HG02642 (cell line): Measurements from ENCODE around the gene TRPV6.

ENCODE experiments used
- ATAC-seq: cut with Tn5 transposase; IDR thresholded peaks from one replicate; pipeline ENCODE4 v1.9.1; 2021; ENCODE audit warnings: mild to moderate bottlenecking; ENCODE audit not compliant: unreplicated experiment, poor library complexity

TRPV6 gene

DNA sequence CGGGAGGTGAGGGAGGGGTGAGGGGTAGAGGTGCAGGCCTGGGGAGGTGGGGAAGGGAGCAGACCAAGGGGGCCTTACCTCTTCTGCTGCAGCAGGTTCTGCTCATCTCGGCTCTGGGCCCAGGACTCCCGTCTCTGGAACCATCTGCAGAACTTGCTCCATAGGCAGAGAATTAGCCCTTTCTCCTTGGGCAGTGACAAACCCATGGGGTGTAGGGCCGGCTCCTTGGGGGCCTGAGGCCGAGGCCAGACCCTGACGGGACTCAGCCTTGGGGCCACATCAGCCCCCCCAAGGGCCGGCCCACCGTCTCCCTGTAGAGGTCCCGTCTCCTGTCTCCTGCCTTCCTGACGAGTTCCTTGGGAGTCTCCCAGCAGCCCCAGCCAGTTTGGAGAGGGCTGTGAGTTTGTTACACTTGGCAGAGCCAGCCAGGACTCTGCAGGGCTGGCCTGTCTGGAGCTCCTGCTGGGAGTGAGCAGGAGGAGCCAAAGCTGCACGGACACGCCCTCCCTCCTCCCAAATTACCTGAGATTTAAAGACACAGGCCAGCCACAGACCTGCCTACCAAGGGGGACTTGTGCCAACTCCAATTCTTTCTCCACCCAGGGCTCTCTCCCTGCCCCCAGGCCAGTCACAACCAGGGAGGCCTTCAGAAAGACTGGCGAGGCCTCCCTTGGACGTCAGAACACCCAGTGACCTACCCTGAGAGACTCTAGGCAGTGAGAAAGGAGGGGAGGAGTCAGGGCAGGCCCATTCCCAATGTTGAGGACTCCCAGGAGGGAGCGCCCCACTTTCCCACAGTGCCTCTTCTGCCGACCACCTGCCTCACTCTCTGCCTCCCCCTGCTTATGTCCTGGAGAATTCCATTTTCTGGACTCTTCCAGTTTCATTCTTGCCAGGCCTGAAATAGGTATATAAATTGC lies at the start of gene TRPV6:
TSS of gene TRPV6 (minus strand) at position 435 of the 920 bp plus-strand sequence.
- no peak for ATAC-seq

- ATAC-seq = no peak
These were observed 48.5 kb upstream of the TRPV6 start for GRCh38 chr7:142934056-142934455.

GRCh38 chr7:142933624-142934023 lies 48.1 kb upstream of the TRPV6 start, which contains the start of gene TRPV5:
Gene TRPV5, minus strand, starts transcription at chr7:142933746. Its CDS starts 287 bp downstream, at chr7:142933459.
- ATAC-seq = no peak

GRCh38 chr7:142933092-142933475 lies 47.5 kb upstream of the TRPV6 start:
- no peak for ATAC-seq

DNA sequence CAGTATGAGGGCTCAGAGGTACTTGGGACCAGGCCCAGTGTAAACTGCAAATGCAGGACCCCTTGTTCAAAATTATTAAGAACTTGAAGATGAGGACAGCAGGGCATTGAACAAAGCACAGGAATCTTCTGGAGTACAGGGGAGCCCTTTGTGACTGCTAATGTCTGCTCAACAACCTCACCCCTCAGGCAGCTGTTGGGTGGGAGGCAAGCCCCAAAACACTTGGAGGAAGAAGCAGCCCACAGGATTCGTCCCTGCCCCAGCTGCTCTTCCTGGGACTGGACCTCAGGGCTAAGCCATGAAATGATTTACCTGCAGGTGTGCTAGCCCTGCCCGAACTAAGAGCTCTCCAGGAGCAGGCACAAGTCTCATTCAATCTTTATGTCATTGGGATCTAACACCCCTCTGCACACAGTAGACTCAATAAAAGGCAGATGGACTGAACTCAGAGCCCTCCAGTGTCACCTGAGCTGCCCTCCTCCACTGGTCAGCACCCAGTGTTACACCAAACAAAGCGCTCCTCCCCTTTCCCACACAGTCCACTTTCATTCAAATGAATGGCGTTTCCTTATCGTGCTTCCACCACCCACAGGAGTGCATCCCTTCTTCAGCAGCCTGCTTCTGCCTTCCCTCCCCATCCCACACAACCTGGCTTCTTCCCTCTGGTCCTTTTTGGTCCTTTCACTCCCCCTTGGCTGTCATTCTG lies 47.0 kb upstream of the TRPV6 start:
- ATAC-seq = no peak

DNA sequence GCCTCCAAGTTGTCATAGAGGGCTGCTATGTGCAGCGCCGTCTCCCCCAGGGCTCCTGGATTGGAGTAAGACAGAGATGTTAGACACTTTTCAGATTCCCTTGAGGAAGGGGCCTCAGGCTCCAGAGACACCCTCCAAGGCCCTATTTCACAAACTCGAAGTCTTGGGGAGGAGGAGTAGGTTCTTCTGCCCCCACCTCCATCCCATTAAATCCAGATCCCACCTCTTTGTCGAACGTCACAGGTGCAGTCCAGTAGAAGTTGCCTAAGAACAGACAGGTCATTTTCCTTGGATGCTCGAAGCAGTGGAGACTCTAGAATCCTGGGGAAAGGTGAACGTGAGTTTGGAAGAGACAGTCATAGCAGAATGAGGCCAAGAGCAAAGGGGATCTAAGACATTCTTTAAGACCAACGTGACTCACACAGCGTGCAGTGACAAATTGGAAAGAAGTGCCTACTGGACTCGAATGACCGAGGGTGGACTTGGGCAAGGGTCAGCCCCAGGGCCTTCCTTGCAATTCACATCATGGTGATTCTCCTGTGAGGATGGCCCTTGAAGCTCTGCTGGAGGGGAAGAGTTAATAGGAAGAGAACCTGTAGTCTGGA lies 44.7 kb upstream of the TRPV6 start:
- ATAC-seq = no peak

GRCh38 chr7:142927949-142928348 lies 42.4 kb upstream of the TRPV6 start:
- ATAC-seq = no peak

DNA sequence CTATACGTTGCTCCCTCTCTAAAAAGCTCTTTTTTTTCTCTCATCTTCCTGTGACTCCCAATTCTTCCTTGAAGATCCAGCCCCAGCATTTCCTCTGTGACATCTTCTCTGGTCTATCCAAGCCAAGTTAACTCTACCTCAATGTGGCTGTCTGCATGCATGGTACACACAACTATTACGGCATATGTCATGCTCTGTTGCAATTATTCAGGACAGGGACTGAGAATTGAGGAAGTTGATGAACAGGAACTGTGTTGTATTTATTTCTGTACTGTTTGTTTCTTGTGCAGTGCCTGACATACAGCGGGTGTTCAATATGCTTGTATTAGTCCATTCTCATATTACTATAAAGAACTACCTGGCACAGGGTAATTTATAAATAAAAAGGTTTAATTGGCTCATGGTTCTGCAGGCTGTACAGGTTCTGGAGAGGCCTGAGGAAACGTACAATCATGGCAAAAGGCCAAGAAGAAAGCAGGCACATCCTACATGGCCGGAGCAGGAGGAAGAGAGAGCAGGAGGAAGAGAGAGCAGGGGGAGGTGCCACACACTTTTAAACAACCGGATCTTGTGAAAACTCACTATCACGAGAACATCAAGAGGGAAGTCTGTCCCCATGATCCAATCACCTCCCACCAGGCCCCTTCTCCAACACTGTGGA lies 41.7 kb upstream of the TRPV6 start:
- ATAC-seq = no peak

DNA sequence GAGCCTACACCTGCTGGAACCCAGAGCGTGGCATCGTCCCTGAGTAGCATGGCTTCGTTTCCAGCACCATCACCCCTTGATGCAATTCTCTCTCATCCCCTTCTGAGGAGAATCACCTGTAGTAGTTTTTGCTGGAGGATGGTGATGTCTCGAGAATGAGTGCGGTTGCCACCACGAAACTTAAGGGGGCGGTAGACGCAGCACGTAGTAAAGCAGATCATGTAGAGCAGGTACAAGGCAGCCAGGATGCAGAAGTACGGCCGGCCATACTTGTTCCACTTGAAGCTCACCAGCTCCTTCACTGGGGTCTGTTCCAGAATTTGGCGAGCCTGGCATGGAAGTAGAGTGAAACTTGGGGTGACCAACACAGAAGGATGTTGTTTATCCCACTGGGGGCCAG lies 39.9 kb upstream of the TRPV6 start:
- no peak for ATAC-seq

GRCh38 chr7:142923391-142923790 lies 37.8 kb upstream of the TRPV6 start:
- no peak for ATAC-seq

DNA sequence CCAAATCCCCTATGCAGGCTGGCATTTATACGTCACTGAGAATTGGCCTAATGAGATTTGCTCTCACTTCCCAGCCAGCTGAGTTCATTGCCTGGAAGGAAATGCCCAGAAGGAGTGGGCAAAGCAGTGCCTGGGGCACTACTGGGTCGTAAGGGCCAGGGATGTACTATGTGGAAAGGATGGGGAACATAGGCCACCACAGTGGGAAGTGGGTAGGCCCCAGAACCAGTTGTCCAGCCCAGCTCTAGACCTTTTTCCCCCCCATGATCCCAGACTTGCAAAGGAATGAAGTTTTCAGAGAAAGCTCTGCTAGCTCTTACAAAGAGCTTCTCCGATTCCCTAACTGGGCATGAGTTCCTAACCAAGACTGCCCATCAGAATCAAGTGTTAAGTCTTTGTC lies 34.1 kb upstream of the TRPV6 start:
- no peak for ATAC-seq

DNA sequence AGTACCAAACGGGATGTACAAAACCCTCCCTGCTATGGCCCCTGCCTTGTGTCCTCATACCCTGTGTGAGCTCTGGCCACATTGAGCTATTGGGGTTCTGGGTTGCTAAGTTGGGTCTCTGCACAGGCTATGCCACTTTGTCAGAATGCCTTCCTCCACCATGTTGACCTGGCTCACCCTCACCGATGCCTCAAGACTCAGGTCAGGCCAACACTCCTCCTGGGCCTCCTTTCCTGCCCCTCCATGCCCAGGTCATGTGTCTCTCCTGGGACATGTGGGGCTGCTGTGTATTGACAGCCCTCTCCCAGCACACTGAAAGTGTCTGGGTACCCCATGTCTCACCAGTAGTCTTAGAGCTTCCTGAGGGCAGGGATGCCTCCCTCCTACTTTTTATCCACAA lies 33.4 kb upstream of the TRPV6 start:
- ATAC-seq = no peak

DNA sequence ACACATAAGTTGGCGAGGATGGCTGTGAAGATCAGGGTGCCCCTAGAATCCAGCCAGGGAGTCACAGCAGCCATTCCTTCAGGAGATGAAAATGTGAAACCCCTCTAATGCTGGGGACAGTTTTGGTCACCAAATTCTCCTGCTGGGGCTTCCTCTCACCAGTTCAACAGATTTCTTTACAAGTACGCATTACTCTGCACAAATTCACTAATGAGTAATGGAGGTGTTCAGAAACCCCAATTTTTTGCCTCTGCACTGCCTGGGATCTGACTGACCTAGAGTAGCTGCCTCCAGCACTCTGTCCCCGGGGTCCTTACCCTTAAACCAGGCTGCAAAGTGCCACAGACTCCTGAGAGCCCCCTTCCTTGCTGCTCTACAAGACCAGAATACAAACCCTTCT lies 31.9 kb upstream of the TRPV6 start:
- ATAC-seq = no peak

- ATAC-seq = no peak
These were observed 31.0 kb upstream of the TRPV6 start for GRCh38 chr7:142916508-142916907.

DNA sequence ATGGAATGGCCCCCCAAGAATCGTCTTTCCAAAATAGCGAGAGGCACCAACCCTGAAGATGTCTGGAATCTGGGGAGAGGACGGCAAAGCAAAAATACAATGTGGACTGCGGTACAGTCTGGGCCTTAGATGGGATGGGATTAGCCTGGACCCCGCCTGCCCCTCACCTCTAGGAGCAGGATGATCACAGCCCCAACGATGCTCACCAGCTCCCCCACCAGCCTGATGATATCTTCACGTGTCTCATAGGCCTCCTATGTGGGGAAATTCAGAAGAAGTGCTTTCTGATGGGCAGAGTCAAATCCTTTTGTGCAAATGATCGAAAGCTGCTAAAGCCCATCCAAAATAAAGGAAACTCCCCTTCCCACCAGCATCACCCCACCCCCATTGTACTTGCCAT lies 29.8 kb upstream of the TRPV6 start:
- ATAC-seq = no peak

DNA sequence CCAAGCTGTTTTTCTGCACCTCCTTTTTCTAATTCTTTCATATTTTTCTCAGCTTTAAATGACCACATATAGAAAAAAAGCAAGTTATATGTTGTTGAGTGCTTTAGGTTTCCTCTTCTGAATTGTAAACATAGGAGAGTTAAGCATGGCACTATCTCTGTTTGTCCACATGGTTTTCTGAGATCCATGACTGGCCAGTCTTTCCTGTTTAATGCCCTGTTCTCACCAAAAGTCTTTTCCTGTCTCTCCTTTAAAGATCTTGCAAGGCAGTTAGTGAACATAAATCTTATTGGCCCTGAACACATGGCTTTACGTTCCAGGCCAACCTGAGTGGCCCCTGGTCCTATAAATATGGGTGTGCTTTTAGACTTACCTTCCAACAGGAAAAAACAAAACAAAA lies 28.6 kb upstream of the TRPV6 start:
- no peak for ATAC-seq

DNA sequence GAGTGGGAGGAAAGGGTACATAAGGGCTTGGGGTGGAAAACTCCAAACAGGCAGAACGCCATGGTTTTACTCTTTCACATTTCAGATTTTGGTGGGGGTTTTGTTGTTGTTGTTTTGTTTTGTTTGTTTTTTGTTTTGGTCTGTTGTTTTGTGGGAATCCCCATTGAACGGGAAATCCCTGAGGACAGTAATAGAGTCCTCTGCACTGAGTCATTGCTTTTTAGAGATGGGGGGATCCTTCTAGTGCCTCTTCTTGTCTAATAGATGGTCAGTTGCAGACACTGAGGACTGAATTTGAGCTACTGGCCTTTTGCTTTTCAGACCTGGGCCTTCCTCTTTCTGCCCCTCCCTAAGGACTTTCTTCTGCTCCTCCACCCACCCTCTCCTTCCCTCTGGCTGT lies 28.0 kb upstream of the TRPV6 start:
- no peak for ATAC-seq

- ATAC-seq = no peak
These were observed 27.5 kb upstream of the TRPV6 start for GRCh38 chr7:142913051-142913450.

GRCh38 chr7:142910481-142910880 lies 24.9 kb upstream of the TRPV6 start:
- no peak for ATAC-seq

DNA sequence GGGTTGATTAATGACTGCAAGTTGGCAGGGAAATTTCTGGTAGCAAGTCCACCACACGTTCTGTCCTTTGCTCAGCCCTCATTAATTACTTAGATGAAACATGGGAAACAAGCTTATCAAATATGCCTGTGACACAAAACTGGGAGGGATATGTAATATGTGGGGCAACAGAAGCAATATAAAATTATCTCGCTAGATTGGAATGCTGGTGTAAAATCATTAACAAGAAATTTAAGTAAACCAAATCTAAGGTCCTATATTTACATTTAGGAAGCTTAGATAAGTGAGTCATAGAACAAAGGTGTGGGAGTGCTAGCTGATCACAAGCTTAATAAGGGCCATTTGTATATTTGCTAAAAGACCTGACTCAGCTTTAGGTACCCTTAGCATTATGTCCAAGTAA lies 24.5 kb upstream of the TRPV6 start:
- ATAC-seq = no peak
